Measurements from ENCODE around the gene S100A2. TPM values are rescaled to one million over a fixed set of nuclear protein-coding genes. Genes with fewer than 3 reads are reported as not detected.

The S100A2 gene
- total RNA-seq, 3 donors from 2014 or later, result 0.33 to 5.4 TPM; not detected in 1

GRCh38 chr1:153602749-153603148, 37.1 kb upstream of the S100A2 start:
- no peak overlapping the region for H3K27ac ChIP-seq
- no peaks in the 10 kb centered on the region for H3K36me3 ChIP-seq
- H3K9me3 ChIP-seq, result no peaks in the 10 kb centered on the region
- H3K4me3 ChIP-seq, result no peak overlapping the region
- H3K27me3 ChIP-seq, result no peaks in the 10 kb centered on the region
- intact Hi-C loops (cut with DNase I; ENCODE audit: low total_unique reads), result loop anchor here (2.0 kb wide), 1 partner anchor 60 kb away; no protein-coding TSS in a partner anchor
- no peak for DNase-seq (ENCODE audit: low spot score in 2 of 2)
- H3K4me1 ChIP-seq, result peaks cover 0 to 5% of the 10 kb centered on the region in 2 donors
- TF ChIP-seq POLR2A (IDR thresholded peaks at IDR 0.05) (no peak), CTCF (IDR thresholded peaks at IDR 0.05) (no peak), POLR2AphosphoS5 (IDR thresholded peaks at IDR 0.05) (no peak)

- no peaks in the 10 kb centered on the region for H3K27me3 ChIP-seq
- intact Hi-C loops (cut with DNase I; ENCODE audit: low total_unique reads), result no loop called here
These were observed 34.2 kb upstream of the S100A2 start for GRCh38 chr1:153599847-153600246.

GRCh38 chr1:153598309-153599172, 32.9 kb upstream of the S100A2 start:
- H3K27ac ChIP-seq, result no peak overlapping the region
- H3K36me3 ChIP-seq, result no peaks in the 10 kb centered on the region
- TF ChIP-seq CTCF (IDR thresholded peaks at IDR 0.05) (no peak), POLR2AphosphoS5 (IDR thresholded peaks at IDR 0.05) (no peak), POLR2A (IDR thresholded peaks at IDR 0.05) (no peak)
- H3K9me3 ChIP-seq, result no peaks in the 10 kb centered on the region
- H3K27me3 ChIP-seq, result no peaks in the 10 kb centered on the region
- DNase-seq (ENCODE audit: low spot score in 2 of 2), result no peak
- H3K4me1 ChIP-seq, result no peaks in the 10 kb centered on the region
- no peak overlapping the region for H3K4me3 ChIP-seq
- intact Hi-C loops (cut with DNase I; ENCODE audit: low total_unique reads), result no loop called here

More at GRCh38 chr1:153599847-153600246, 34.2 kb upstream of the S100A2 start:
- no peak for TF ChIP-seq POLR2AphosphoS5 (IDR thresholded peaks at IDR 0.05)
- no peak for TF ChIP-seq POLR2A (IDR thresholded peaks at IDR 0.05)
- no peak for TF ChIP-seq CTCF (IDR thresholded peaks at IDR 0.05)
- Histone ChIP-seq H3K4me1 (no peaks in the 10 kb centered on the region), H3K9me3 (no peaks in the 10 kb centered on the region), H3K27ac (no peak overlapping the region), H3K36me3 (no peaks in the 10 kb centered on the region), H3K4me3 (no peak overlapping the region)
- DNase-seq (ENCODE audit: low spot score in 2 of 2), result no peak

GRCh38 chr1:153597206-153597605, 31.6 kb upstream of the S100A2 start:
- DNase-seq (ENCODE audit: low spot score in 2 of 2), result no peak
- no peaks in the 10 kb centered on the region for H3K27me3 ChIP-seq
- no peaks in the 10 kb centered on the region for H3K4me1 ChIP-seq
- no peak for TF ChIP-seq POLR2AphosphoS5 (IDR thresholded peaks at IDR 0.05)
- TF ChIP-seq CTCF (IDR thresholded peaks at IDR 0.05), result no peak
- H3K36me3 ChIP-seq, result no peaks in the 10 kb centered on the region
- intact Hi-C loops (cut with DNase I; ENCODE audit: low total_unique reads), result no loop called here
- no peak overlapping the region for H3K4me3 ChIP-seq
- no peak overlapping the region for H3K27ac ChIP-seq
- H3K9me3 ChIP-seq, result no peaks in the 10 kb centered on the region

- H3K27me3 ChIP-seq, result no peaks in the 10 kb centered on the region
- no peak overlapping the region for H3K27ac ChIP-seq
- no peak for TF ChIP-seq CTCF (IDR thresholded peaks at IDR 0.05)
- no peak for TF ChIP-seq POLR2AphosphoS5 (IDR thresholded peaks at IDR 0.05)
- no peak for TF ChIP-seq POLR2A (IDR thresholded peaks at IDR 0.05)
- intact Hi-C loops (cut with DNase I; ENCODE audit: low total_unique reads), result no loop called here
- no peak for DNase-seq (ENCODE audit: low spot score in 2 of 2)
- H3K4me3 ChIP-seq, result no peak overlapping the region
- H3K4me1 ChIP-seq, result no peaks in the 10 kb centered on the region
- no peaks in the 10 kb centered on the region for H3K9me3 ChIP-seq
- H3K36me3 ChIP-seq, result no peaks in the 10 kb centered on the region
These were observed 27.1 kb upstream of the S100A2 start for GRCh38 chr1:153592748-153593147.
